ENCODE data around the gene HAPLN1.

The HAPLN1 gene

DNA sequence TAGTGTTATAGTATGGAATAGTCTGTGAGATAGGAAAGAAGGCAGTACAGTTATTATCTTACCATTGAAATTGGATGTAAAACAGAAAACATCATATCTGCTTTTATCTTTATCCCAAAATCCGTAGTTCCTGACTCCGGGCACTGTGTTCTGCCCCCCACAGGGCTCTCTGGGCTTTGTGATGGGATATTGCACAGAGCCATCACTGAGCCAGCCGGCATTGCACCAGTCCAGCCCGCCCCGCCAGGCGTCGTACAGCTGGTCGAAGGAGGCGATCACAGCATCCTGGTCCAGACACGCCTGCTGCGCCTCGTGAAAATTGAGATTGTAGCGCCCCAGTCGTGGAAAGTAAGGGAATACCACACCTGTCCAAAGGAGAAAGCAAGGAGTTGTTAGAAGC is 76.4 kb downstream of the HAPLN1 start:
- no peak for ATAC-seq (replicated peaks)
- Mint-ChIP-seq H3K27me3 (peaks cover 0 to 4% of the 10 kb centered on the region in 2 donors), H3K4me3 (no peak overlapping the region), H3K36me3 (no peaks in the 10 kb centered on the region), H3K9me3 (no peaks in the 10 kb centered on the region), H3K4me1 (no peaks in the 10 kb centered on the region), H3K27ac (no peak overlapping the region)
- DNase-seq: no peak

DNA sequence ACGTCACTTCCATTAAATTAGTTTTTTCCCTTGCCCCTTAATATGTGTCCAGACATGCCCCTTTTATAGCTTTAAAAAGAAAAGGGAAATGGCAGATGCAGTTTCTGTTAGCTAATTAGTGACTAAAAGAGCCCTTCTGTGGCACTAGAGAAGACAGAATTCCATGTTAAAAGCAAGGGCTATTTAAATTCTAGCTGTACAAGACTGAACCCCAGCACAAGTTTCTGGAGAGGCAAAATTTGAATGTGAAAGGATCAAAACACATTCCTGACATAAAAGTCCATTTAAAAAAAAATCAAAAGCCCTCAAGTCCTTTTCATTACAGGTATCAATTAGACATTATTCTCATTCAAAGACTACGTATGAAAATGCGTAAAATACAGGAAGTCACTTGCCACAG is 78.7 kb downstream of the HAPLN1 start:
- Mint-ChIP-seq H3K9me3 (no peaks in the 10 kb centered on the region), H3K27me3 (peaks cover 0 to 4% of the 10 kb centered on the region in 2 donors), H3K27ac (no peak overlapping the region), H3K4me1 (no peaks in the 10 kb centered on the region), H3K36me3 (no peaks in the 10 kb centered on the region), H3K4me3 (no peak overlapping the region)
- no peak for DNase-seq
- ATAC-seq (replicated peaks): no peak

DNA sequence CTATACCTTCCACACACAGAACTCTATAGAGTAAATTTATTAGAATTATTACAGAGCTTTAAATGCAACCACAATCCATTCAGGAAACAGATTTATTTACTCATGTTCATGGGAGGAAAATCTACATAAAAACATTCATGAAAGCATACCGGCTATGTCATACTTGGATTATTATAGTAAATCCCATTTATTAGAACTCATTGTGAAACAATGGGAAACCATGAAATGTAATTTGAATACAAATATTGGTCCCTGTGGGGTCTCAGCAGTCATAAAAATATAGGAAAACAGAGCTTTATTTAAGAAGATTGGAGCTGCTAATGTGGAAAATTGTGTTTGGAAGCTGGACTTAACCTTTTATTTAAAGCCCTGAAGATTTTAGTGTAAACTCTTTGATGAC is 80.7 kb downstream of the HAPLN1 start:
- DNase-seq: no peak
- no peak for ATAC-seq (replicated peaks)
- Mint-ChIP-seq H3K36me3 (no peaks in the 10 kb centered on the region), H3K4me3 (no peak overlapping the region), H3K27ac (no peak overlapping the region), H3K9me3 (no peaks in the 10 kb centered on the region), H3K27me3 (peaks cover 0 to 4% of the 10 kb centered on the region in 2 donors), H3K4me1 (no peaks in the 10 kb centered on the region)

DNA sequence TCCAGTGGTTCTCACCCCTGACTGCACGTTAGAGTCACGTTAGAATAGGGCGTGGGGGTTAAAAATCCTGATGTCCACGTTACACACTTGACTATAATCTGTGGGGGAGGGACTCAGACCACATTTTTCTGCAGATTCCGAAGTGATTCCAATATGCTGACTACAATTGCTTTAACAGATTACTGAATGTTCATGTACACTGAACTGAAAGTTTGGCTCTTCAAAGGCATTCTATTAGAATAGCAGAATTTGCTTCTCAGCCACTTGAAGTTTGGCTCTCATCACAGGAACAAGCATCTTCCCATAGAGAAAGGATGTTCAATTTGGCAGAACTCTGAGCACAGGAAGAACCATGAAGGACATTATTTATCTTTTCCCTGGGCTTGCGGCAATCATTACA is 84.5 kb downstream of the HAPLN1 start:
- H3K4me3 Mint-ChIP-seq: no peak overlapping the region
- no peaks in the 10 kb centered on the region for H3K27me3 Mint-ChIP-seq
- DNase-seq: no peak
- no peak overlapping the region for H3K27ac Mint-ChIP-seq
- no peaks in the 10 kb centered on the region for H3K9me3 Mint-ChIP-seq
- ATAC-seq (replicated peaks): no peak
- H3K36me3 Mint-ChIP-seq: no peaks in the 10 kb centered on the region
- no peaks in the 10 kb centered on the region for H3K4me1 Mint-ChIP-seq

DNA sequence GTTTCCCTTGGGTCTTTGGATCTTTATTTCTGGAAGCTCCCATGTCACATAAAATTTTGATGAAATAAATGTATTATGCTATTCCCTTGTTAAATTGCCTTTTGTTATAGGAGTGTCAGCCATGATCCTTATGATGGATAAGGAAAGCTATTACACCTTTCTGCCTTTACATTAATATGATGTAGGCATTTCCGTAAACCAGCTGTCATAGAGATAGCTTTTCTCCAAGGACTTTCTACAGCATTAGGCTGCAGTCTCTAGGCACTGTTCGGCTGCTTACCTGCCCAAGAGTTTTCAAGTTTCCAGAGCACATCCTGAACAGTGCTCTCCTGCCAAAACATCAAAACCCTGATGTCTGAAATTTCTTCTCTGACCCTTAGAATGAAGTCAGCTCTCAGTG is 87.4 kb downstream of the HAPLN1 start:
- ATAC-seq (replicated peaks): no peak
- no peaks in the 10 kb centered on the region for H3K27me3 Mint-ChIP-seq

DNA sequence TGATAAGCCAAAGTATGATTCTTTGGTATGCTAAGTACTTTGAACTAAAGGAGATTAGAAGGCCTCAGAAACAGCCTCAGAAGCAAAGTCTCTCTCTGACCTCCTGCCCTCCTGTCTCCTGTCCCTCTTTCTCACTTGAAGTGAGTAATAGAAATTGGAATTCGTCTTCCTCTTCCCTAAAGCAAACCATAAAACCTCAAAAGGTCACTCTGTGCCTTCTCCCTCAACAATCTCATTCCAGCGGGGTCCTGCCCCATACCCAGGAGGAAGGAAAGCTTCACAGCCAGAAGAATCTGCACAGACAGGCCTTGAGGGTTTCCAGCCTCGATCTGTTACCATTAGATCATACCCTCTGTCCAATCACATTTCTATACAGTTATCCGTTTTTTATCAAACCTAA is 87.8 kb downstream of the HAPLN1 start:
- Mint-ChIP-seq H3K27ac (no peak overlapping the region), H3K36me3 (no peaks in the 10 kb centered on the region), H3K4me3 (no peak overlapping the region), H3K9me3 (no peaks in the 10 kb centered on the region), H3K4me1 (no peaks in the 10 kb centered on the region), H3K27me3 (no peaks in the 10 kb centered on the region)
- no peak for ATAC-seq (replicated peaks)
- no peak for DNase-seq

More for the DNA sequence above, 87.4 kb downstream of the HAPLN1 start:
- no peaks in the 10 kb centered on the region for H3K4me1 Mint-ChIP-seq
- no peak overlapping the region for H3K27ac Mint-ChIP-seq
- H3K9me3 Mint-ChIP-seq: no peaks in the 10 kb centered on the region
- no peak overlapping the region for H3K4me3 Mint-ChIP-seq
- H3K36me3 Mint-ChIP-seq: no peaks in the 10 kb centered on the region
- no peak for DNase-seq

DNA sequence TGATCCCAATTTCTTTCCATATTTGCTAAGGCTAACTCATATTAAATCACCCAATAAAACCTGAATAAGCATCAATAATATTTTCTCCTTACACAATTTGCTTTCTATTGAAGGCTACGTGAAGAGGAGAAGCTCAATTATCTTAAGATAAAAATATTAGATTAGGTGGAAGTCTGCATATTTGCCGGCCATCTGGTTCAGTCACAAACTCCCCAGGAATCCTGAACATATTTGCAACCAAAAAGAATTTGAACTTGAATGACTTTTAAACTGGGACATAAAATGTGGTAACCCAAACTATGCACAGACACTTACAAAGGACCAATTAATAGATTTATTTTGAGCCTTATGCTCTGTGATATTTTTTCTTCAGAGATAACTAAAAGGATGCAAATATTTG is 92.3 kb downstream of the HAPLN1 start:
- Mint-ChIP-seq H3K27me3 (no peaks in the 10 kb centered on the region), H3K4me3 (no peak overlapping the region), H3K9me3 (no peaks in the 10 kb centered on the region), H3K4me1 (no peaks in the 10 kb centered on the region), H3K36me3 (no peaks in the 10 kb centered on the region), H3K27ac (no peak overlapping the region)
- no peak for DNase-seq
- no peak for ATAC-seq (replicated peaks)

DNA sequence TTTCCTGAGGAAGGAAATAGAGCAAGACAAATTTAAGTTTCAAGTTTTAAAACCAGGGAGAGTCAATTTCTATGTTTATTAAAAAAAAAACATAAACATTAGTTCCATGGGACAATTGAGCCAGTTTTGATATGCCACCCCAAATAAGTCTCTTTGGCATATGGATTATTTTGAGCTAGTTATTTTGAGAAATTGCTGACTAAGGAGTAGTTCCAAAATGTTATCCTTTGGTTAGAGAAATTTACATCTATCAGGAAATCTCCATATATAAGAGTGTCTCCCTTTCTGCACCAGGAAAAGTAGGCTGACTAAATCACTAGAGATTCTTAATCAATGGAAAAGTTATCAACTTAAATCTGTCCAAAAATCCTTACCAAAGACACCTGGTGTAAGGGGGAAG is 105.8 kb downstream of the HAPLN1 start:
- Mint-ChIP-seq H3K4me3 (no peak overlapping the region), H3K9me3 (peaks cover 13 to 14% of the 10 kb centered on the region in 2 donors), H3K27ac (no peak overlapping the region), H3K36me3 (no peaks in the 10 kb centered on the region), H3K27me3 (no peaks in the 10 kb centered on the region), H3K4me1 (no peaks in the 10 kb centered on the region)
- ATAC-seq (replicated peaks) (no peak), DNase-seq (no peak)

DNA sequence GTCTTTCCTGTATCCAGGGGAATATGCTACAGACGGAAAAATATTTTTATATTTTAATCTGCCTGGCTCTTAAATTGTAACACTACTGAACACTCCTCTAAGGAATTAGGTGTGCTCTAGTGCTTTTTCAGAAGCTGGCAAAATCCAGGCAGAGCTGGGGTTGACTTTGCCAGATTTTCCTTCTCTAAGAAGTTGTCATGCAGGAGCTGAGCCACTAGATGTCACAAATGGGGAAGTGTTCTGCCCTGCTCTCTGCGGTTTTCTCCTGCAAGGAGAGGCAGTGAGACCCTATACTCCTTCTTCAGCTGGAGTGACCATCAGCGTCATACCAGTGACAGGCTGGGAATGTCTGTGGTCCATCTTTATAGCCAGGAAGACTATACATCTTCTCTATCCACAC is 112.5 kb downstream of the HAPLN1 start:
- H3K27ac Mint-ChIP-seq: no peak overlapping the region
- H3K9me3 Mint-ChIP-seq: no peaks in the 10 kb centered on the region
- H3K36me3 Mint-ChIP-seq: no peaks in the 10 kb centered on the region
- ATAC-seq (replicated peaks) (peak in 1 of 2 donors; percentile 33), DNase-seq (no peak)
- no peaks in the 10 kb centered on the region for H3K4me1 Mint-ChIP-seq
- no peak overlapping the region for H3K4me3 Mint-ChIP-seq
- peaks cover 5 to 8% of the 10 kb centered on the region in 2 donors for H3K27me3 Mint-ChIP-seq

DNA sequence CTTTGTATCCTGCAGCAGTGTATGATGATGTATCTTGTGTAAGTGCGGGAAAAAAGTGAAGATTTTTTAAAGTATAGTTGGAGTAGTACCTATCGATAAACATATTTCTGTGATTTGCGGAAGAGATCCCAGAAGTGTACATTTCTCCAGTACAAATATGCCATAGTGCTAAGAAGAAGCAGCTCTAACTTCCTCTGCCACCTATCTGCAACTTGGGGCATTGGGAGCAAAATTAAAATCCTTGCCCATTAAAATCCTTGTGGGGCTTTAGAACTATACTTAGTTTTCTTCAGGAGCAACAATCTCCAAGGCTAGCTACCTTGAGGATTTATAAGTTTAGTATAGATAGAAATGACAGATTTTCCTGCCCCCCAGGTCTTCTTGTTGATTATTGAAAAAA is 125.4 kb downstream of the HAPLN1 start:
- H3K27ac Mint-ChIP-seq: no peak overlapping the region
- no peak overlapping the region for H3K4me3 Mint-ChIP-seq
- H3K27me3 Mint-ChIP-seq: no peaks in the 10 kb centered on the region
- H3K9me3 Mint-ChIP-seq: peaks cover 0 to 1% of the 10 kb centered on the region in 2 donors
- ATAC-seq (replicated peaks): no peak
- DNase-seq: no peak
- no peaks in the 10 kb centered on the region for H3K36me3 Mint-ChIP-seq
- no peaks in the 10 kb centered on the region for H3K4me1 Mint-ChIP-seq

DNA sequence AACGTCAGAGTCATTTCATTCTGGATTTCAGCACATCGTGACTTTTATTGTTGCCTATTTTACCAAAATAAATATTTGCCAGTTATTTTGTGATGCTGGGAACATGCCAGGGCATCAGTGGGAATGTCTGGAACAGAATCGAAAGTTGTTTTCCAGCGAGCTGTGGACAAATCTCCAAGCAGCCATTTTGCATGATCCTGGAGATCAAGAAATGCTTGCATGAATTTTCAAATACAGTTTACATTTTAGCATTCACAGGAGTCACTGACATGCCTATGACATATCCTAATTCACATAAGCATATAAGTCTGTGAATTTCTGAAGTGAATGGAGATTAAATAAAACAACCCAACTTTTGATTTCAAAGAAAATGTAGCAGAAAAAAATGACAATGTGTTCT is 129.7 kb downstream of the HAPLN1 start:
- peaks cover 0 to 1% of the 10 kb centered on the region in 2 donors for H3K9me3 Mint-ChIP-seq
- ATAC-seq (replicated peaks) (no peak), DNase-seq (no peak)
- H3K36me3 Mint-ChIP-seq: no peaks in the 10 kb centered on the region
- H3K27ac Mint-ChIP-seq: no peak overlapping the region
- H3K4me3 Mint-ChIP-seq: no peak overlapping the region
- peaks cover 0 to 4% of the 10 kb centered on the region in 2 donors for H3K27me3 Mint-ChIP-seq
- H3K4me1 Mint-ChIP-seq: no peaks in the 10 kb centered on the region

DNA sequence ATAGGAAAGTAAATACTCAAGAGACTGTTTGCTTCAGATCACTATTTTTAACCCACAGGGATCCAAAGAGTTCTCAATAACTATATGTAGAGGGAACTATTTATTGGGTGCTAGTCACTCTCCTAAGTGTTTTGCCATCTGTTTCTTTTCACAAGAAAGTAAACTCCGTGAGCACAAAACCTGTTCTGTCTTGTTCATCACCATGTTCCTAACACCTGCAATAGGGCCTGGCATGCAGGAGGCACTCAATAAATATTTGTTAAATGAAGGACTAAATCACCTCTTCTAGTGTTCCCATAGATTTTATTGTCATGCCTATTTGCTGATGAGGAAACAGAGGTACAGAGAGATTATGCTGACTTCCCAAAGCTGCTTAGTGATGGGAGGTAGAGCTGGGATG is 130.9 kb downstream of the HAPLN1 start:
- DNase-seq (no peak), ATAC-seq (replicated peaks) (no peak)
- Mint-ChIP-seq H3K4me3 (no peak overlapping the region), H3K27ac (no peak overlapping the region), H3K4me1 (no peaks in the 10 kb centered on the region), H3K27me3 (peaks cover 0 to 4% of the 10 kb centered on the region in 2 donors), H3K9me3 (peaks cover 0 to 1% of the 10 kb centered on the region in 2 donors), H3K36me3 (no peaks in the 10 kb centered on the region)

All from stimulated activated naive B cell treated with anti-CD40 and anti-IgM and Interleukin-4, amounts not matched to agents 10 μg/mL and 1 μg/mL and 100 μg/mL, for 72 hours (primary cell).